ENCODE measurements around the gene MRPS11.
"Not testable (repeated sequence)": the region's sequence is repeated elsewhere in the genome, so short reads cannot be mapped to it uniquely, and the experiment has no call there.

Gene MRPS11

DNA sequence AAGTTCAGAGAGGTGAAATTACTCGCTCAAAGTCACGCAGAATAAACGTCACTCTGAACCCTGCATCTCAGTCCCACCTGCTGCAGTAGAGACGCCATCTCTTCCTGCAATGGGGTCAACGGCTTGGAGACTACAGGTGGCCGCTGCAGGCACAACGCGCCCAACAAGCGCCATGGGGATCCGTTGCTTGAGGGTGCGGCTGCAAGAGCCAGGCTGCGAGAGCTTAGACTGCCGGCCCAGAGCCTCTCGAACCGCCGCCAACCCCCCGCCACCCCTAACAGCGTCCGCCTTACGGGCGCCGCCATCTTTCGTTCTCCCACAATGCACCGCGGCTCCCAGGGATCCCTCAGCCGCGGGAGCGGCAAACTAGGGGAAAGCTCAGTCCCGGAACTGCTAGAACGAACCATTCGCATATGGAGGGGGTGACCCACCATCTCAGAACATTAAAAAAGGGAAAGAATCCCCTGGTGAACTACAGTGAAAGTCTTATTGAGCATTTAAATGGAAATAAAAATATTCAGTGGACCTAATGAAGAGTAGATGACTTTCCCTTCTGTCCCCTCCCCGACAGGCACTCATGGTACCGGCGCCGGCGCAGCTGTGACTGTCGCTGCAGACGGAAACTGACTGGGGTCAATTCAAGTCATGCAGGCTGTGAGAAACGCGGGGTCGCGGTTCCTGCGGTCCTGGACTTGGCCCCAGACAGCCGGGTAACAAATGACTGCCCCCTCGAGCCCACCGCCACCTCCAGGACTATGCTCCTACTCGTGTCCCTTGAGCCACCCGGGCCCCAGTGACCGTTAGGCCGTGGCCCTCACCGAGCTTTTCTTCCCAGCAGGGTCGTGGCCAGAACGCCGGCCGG lies at the start of gene MRPS11, which contains the start of gene MRPL46:
TSS of gene MRPS11 (plus strand) at position 636 of the 862 bp plus-strand sequence. CDS start at position 646, 10 bp downstream.
TSS of gene MRPL46 (minus strand) at position 316 of the 862 bp plus-strand sequence. CDS start at position 305, 11 bp downstream.
- peak; percentile 83 for DNase-seq

DNA sequence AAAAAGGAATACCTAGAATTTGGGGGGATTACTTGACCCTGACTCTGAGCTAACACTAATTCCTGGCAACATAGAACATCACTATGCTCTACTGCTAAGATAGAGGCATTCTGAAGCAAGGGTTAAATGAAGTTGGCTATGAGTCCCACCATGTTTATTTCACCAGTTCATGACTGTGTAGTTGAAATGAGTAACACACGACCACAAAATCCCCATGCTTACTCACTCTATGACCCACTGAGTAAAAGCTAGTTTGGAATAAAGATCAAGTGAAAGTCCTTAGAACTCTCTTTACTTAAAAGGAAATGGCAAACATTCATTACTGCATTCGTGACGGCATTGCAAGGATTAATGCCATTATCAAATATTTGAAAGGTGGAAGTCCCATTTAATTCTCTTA lies 47.7 kb upstream of the MRPS11 start:
- no peak for DNase-seq

DNA sequence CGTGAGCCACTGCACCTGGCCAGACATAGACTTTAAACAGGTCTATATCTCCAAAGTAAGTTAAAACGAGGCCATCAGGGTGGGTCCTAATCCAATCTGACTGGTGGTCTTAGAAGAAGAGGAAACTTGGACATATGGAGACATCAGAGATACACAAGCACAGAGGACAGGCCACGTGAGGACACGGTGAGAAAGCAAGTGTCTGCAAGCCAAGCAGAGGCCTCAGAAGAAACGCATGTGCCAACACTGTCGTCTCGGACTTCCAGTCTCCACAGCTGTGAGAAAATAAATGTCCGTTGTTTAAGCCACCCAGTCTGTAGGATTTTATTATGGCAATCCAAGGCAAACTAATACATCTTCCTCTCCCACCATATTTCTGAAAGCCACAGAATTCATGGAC lies 44.2 kb upstream of the MRPS11 start:
- no peak for DNase-seq

DNA sequence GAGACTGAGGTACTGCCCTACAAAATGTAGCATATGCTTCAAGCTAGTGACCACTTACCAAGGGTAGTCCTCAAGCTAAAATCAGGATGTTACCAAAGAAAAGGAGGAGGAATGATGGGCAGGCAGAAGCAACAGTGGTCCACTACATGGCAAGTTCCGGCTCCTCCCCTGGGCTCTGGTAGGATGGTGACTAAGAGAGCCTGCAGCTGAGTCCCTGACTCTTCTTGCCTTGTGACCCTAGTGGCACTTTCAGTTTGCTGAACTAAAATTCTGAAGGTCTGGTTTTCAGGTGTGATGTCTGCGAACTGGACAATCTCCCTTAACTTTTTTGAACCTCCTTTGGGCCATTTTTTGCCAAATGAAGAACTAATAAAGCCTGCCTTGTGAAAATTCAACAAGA lies 41.2 kb upstream of the MRPS11 start:
- no peak for DNase-seq

DNA sequence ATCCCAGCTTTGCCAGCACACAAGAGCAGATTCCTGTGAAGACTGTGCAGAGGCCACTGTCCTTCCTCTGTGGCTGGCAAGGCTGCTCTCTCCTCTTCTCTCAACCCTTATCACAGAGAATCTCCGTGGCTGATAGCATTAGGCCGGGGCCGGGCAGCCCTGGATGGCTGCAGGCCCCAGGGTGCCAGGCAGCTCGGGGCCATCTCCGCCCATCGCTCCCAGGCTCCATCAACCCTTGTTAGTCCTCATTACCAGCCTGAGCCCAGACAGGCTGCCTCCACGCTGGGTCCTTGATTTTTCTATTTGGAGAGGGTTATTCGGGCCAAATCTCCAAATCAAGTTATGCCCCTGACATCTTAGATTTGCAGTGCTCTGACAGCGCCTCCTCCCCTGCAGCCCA lies 39.5 kb upstream of the MRPS11 start:
- no peak for DNase-seq

DNA sequence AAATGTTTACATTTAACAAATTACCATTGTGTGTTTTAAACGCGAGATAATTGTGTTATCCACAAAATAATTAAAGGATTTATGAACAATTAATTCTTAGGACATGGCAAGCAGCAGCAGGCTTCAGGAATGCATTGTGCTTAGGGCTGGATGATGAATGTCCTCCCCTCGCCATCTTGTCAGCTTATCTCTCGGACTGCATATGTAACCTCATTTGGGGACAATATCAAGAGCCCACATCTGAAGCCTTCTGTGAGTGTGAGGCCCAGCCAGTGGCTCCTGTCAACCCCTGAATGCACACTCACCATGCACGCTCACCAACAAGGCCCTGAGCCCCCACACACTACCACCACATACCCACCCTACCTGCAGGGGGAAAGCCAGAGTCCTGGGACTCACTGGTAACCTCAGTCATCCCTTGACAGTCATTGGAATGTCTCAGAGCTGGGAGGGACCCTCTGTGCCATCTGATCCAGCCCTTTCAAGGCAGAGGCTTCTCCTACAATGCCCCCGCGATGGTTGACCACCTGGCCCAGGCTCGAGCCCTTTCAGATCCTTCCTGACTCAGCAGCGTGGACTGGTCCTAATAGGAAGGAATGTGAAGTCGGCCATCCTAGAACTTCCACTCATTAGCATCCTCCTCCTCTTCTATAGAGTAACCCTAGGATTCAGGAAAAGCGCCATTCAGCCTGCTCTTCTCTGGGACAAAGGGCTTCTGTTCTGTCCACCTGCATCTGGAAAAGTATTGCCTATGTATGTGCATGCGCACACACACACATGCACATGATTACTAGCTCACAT lies 38.5 kb upstream of the MRPS11 start:
- no peak for DNase-seq

DNA sequence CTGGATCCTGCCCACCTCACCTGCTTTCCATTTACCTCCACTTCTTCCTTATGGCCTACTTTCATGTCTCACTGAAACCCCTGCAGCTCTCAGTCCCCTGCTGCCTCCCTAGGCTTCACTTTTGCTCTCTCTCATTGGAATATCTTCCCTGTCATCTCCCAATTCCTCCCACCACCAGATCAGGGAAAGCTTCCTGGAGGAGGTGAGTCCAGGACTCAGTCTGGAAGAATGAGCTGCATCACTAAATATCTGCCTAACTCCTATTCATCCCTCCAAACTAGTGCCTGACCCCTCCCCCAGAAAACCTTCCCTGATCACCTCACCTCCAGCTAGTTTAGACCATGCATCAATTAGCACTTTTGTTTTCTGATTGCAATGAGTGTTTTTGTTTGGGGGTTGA lies 37.5 kb upstream of the MRPS11 start:
- no peak for DNase-seq

DNA sequence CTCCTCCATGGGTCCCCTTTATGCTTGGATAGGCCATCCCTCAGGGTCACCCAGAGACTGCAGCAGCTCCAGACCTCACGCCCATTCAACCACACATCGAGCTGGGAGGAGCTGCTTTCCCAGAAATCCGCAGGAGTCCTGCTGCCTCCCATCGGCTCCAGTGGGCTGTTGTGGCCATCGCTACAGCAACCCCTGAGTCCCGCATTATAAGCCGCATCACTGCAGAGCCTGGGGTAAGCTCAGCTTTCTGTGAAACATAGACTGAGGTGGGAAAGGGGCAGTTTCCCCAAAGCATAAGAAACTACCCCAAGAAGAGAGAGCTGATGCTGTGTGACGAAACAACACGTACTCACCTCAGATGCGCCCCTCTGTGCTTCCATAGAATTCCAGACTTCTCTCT lies 36.1 kb upstream of the MRPS11 start:
- no peak for DNase-seq

DNA sequence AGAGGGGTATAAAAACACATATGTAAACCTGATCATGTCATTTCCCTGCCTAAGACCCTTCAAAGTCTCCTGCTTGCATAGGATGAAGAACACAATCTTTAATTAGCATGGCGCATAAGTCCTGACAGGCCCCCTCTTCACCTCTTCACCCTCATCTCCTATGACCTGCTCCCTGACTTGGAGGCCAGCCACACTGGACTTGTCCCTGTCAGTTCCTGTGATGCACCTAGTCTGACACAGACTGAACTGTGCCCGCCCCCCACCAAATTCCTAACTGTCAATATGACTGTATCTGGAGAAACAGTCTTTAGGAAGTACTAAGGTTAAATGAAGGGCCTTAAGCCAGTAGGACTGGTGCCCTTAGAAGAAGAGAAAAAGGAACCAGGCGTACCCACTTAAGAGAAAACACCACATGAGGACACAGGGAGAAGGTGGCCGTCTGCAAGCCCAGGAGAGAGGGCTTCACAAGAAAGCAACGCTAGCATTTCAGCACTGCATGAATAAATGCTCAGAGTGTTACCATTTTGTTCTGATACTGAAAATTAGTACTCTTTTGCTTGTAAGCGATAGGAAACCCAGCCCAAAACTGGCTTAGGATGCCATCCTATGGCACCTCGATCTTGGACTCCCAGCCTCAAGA lies 34.3 kb upstream of the MRPS11 start:
- DNase-seq, result no peak

DNA sequence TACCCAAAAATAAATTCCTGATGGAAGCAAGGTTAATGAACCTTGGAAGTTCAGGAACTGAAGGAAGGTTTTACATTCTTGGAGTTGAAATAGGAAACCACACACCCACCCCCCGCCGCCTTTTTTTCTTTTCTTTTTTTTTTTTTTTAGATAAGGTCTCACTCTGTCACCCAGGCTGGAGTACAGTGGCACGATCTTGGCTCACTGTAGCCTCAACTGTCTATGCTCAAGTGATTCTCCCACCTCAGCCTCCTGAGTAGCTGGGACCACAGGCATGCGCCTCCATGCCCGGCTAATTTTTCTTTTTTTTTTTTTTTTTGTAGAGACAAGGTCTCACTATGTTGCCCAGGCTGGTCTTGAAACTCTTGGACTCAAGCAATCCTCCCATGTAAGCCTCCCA lies 33.4 kb upstream of the MRPS11 start:
- not testable (repeated sequence) for DNase-seq

DNA sequence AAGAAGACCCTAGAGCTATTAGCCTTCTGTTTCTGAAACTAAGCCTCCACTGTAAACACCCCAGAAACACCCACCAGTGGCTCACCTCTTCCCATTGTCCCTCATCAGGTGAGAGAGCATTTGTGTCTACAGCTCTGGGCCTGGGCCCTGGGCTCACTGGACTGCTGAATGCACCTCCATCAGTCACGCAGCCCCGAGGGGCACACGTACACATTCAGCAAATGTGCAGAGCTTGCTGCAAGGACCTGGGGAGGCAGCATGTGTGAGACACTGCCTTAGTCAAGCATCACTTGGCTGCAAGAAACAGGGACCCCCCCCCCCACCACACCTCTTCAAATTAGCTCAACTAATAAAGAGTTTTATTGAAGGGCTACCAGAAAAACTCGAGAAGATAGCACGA lies 29.3 kb upstream of the MRPS11 start:
- no peak for DNase-seq

DNA sequence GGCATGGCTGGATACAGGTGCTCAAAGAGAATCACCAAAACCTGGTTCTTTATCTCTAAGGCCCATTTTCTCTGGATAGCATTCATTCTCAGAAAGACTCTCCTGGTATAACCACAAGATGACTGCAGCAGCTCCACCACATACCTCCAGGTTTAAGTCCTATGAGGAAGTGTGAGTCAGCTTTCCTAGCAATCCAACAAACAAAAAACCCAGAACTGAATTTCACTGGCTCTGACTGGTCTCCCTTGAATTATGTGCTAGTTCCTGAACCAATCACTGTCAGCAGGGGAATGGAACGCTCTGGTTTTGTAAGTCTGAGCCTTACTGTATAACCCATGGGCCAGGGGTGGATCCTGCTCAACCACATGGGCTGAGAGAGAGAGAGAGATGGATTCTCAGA lies 27.5 kb upstream of the MRPS11 start:
- DNase-seq, result no peak

DNA sequence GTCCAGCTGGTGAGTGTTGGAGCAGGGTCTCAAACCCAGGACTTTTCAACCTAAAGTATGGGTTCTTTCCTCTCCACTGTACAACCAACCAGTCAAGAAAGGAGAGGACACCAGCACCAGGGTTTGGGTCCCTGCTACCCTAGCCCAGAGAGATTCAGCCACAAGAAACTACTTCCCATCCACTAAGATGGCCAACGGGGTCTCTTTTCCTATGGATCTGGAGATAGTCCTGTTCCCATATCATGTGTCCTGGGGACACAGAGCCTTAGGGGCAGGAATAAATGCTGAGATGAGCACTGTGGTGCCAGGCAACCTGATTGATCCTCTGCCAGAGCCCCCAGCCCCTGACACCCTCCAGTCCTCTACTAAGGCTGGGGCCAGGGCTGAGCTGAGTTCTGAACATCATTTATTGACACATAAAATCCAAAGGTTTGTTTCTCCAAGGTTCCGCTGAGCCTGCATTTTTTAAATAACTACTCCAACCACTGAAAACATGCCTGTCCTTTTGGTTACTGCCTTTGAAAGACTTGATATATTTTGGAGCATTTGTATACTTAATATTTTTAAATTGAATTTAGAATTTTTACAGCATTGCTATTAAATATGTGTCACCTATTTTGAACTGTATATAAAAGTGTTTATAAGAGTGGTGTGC lies 26.3 kb upstream of the MRPS11 start:
- DNase-seq, result no peak

DNA sequence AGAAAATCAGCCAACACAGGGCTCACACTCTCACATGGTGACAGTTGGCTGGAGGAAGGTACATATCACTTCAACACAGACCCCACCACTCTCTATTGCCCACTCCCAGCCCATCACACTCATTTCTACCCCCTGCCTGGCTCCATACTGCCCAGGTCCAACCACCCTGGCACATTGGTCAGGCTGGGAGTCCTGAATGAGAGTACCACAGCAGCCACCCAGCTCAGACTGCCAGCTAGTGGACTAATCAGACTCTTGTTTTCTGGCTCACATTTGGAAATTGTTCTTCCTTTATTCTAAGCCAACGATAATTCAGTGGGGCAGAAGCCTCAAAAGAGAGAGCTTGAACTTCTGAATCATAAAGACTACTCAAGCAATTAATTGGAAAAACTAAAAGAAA lies 20.3 kb upstream of the MRPS11 start:
- DNase-seq, result no peak

DNA sequence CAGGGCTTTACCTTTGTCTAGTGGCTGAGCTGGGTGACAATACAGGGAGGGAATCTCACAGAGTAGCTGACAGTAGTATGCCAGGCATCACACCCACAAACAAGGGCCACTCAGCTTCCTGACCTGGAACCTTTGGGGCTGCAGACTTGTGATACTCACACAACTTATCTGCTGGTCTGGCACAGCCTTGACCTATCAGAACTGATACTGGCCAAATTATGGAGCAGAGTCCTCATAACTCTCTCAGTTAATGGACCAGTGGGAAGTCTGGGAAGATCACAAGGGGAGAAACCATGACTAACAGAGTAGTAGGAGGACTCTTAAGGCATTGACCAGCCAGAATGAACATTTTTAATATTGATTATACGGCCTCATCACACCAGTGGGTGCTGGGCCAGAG lies 19.8 kb upstream of the MRPS11 start:
- no peak for DNase-seq

DNA sequence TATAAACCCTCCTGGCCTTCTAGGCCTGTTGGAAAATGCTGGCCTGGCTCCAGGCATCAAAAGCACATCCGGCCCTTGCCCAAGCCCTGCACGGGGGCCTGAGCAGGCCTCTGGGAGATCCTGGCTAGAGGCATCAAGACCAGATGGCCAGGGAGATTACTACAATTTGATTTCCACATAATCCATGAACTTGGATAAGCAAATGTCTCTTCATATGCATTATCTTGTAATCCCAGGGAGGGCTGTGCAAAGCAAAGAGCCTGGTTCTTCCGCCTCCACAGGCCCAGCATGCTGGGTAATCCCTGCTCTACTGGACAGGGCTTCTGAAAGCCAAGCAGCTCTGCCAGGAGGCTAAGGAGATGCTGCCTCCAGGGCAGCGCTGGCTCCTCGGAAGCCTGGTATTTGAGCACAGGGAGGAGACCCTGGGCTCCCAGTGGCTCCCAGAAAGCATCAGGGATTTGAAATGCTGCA lies 18.5 kb upstream of the MRPS11 start:
- DNase-seq, result no peak

DNA sequence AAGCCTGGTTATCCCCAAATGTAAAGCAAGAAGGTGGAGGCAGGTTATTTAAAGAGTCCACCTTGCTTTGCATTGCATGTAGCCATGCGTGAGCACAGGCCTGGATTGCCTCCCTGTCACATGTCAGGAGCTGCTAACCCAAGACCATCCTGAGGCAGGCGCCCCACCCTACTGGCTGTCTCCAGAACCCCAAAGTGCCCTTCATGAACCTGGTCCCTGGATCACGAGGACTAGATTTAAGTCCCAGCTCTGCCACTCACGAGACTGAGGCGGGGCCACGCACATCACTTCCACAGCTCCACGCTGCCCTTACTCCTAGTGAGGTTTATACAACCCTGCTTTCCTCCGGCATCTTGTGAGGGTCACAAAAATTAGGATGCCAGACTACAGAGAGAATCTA lies 17.9 kb upstream of the MRPS11 start:
- no peak for DNase-seq

DNA sequence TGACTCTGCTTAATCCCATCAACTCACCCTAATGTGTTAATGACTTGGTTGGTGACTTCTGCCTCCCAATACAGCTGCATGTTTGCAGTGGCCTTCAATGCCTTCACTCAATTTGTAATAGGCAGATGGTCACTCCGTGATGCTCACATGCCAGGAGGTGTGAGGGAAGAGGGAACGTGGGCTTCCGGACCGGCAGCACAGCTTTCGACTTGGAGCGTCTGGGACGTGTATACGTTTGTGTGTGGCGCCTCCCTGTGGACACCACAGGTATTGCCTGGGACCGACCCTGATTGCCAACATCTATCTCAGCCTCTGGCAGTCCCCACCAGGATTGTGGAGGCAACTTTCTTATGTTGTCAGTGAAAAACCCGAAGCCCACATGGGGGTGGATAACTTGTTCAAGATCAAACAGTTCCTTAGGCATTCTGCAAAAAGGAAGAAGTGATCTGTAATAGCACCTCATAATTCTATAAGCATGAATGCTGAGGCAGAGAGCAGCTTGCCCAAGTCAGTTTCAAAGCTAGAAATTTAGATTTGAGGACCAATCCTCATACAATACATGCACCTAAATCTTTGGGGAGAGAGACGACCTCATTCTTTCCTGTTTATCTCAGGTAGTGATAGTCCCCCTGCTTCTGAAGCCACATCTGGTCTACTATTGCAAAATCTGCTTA lies 17.2 kb upstream of the MRPS11 start:
- peak; percentile 15 for DNase-seq

DNA sequence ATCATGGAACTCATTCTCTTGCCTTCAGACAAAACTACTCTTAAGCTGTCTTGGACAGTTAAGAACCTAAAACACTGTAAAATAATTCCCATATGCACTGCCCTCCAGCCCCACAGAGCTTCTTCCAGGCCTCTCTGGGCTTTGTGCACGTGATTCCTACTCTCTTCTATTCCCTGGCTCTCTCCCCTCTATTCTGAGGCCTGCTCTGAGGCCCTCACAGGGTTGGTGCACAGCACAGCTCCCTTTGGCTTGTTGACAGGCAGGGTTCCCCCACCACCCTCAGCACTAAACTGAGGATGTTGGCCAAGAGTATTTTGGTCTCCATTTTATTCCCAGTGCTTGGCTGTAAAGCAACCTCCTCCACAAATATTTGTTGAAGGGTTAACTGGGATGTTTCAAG lies 13.9 kb upstream of the MRPS11 start:
- DNase-seq, result no peak

DNA sequence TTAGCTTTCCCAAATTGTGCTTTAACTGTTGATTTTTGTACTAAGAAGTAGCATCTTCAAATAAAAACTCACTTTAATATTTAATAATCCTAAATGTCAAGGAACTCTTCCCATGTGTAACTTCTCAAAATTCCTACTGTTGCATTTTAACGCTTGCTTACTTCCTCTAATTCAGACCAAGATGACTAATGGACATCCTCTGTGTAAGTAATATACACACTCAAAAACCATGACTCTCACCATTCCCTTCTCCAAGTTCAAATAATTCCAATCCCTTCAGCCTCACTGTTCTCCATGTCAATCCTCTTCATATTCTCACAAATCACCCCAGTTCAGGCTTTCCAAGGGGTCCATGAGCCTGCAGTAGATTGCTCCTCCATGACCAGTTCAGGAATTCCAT lies 13.3 kb upstream of the MRPS11 start:
- DNase-seq, result no peak

DNA sequence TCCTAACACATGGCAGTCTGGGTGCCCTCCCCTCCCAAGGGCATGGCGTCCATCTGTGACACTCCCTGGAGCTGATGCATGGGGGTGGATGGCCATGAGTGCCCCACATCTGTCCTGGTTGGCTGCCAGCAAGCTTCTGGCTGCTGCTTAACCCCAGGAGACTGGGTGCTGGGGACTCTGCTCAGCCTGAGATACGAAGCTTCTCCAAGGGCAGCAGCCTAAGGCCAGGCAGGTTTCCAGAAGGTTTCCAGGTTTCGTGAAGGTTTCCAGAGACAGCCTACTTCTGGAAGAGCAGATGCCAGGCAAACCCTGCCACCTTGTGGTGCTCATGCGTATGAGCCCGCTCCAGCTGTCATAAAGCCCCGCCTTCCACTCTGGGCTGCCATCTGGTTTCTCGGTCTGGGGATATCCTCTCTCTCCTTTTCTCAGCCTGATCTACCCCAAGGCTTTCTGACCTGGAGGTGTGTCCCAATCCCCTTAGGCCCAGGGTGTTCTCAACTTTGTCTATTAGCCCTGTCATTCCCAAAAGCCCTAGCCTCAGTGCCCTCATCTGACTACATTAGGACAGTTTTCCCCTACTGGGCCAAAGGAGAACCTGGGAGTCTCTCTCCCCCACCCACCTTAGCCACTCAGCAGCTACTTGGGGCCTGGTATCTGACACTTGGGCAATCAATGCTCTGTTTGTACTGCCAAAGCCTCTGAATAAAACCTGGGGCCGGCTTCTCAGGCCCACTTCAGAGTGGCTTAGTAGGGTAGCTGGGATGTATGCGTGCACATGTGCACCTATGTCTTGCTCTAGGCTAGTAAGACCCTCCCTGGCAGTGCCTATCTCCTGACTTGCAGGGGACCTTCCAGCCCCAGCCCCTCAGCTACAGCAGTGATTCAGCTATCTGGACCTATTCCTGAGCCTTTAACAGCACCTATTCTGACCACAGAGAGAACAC lies 12.4 kb upstream of the MRPS11 start:
- DNase-seq, result peak; percentile 13
